ENCODE results near the gene TBX6.

- TF ChIP-seq POLR2A (IDR thresholded peaks at IDR 0.05; ENCODE audit: low read depth, low read length) (no peak), PKNOX1 (IDR thresholded peaks at IDR 0.05) (no peak)
Observed at GRCh38 chr16:30063278-30063892, 28.3 kb downstream of the TBX6 start.

All from GM12878 (cell line).